ENCODE results near the gene OSER1.

Gene OSER1

DNA sequence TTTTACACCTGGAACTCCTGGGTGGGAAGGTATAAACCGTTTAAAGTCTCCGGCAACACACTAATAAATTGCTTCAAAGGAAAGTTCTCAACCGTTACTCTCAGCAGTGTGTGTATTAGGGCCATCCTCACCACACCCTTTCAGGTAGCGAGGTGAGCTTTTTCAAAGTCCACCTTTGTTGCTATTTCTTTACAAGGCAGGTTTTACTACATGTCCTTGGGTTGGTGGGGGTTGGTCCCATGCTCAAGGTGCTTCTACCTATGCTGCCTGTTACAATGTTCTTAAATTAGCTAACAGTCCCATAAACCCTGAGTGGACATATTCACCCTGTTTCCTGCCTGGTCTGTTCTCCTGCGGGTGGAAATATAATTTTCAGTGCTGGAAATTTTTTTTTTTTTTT is 13.2 kb upstream of the OSER1 start:
- DNase-seq: no peak

- DNase-seq: no peak
These were observed 12.2 kb upstream of the OSER1 start for GRCh38 chr20:44222633-44223368.

DNA sequence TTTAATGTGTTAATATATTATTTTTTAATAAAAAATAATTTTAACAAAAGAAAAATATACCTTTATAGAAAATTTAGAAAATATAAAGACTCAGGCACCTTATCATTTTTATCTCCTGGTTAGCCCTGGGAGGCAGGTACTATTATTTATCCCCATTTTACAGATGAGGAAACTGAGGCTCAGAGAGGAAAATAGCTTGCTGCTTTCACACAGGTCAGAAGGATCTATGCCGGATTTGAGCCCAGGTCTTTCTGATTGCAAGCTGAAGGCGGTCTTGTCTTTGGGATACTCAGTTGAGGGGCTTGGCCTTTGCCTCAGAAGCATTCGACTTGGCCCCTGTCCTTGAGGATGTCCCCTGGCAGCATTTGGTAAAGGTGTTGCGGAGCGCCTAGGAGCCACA is 11.5 kb upstream of the OSER1 start:
- no peak for DNase-seq

DNA sequence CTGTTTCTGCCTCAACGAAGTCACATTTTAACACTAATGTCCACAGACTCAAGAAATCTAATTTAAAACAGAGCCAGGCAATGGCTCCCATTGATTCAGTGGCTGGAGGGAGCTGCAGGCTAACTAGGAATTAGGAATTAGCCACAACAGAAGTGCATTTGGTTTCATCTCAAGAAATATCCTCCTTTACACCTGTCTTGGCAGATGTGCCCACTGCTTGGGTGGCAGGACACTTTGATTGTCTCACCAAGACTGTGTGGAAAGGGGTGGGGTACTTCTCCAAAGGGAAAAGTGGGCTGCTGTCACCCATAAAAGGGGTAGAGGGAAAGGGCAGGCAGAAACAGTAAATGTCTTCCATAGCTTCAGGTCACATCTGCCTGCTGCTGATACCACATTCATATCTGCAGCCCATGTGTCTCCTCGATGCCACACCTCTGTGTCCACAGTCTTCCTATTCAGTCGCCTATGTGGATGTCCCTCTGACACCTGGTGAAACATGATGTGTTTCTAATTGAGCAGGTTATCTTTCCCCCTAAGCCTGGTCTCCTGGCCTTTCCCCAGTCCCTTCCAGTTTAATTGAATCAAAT is 10.9 kb upstream of the OSER1 start:
- no peak for DNase-seq

DNA sequence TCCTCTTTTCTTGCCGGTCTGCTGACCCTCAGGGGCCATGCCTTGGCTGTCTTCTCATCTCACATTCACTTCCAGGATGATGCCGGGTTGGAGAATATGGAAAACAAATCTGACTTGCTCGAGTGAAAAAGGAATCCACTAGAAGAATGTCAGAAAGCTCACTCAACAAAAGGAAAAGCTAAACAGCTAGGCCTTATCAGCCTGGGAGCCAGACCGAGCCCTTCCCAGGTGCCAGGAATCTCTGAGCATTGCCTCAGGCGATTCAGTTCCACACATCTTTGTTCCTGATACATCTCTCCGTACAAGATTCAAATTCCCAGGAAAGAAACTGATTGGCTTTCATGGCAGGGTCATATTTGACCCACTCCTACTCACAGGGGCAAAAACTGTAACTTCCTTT is 9.2 kb upstream of the OSER1 start:
- no peak for DNase-seq

DNA sequence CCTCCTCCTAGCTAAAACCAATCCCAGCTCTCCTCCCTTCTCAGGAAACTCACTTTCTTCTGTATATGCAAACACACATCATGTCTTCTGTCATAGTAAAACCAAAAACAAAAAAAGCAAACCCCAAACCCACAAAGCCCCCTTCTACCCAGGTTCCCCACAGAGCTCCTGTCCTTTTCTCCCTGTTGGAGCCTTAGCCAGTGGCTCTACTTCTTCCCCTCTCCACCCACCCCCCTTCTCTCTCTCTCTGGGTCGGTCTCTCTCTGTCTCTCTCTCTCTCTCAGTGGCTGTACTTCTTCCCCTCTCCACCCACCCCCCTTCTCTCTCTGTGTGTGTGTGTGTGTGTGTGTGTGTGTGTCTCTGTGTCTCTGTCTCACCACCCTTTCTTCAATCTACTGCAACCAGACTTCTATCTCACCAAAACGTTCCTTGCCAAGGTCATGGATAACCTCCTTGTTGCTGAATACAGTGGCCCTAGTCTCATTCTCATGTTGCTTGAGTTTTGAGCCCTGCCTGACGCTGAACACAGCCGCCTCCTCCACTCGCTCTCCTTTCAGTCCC is 8.7 kb upstream of the OSER1 start:
- DNase-seq: no peak

- peak; percentile 37 for DNase-seq
These were observed 7.9 kb upstream of the OSER1 start for GRCh38 chr20:44218446-44218845.

DNA sequence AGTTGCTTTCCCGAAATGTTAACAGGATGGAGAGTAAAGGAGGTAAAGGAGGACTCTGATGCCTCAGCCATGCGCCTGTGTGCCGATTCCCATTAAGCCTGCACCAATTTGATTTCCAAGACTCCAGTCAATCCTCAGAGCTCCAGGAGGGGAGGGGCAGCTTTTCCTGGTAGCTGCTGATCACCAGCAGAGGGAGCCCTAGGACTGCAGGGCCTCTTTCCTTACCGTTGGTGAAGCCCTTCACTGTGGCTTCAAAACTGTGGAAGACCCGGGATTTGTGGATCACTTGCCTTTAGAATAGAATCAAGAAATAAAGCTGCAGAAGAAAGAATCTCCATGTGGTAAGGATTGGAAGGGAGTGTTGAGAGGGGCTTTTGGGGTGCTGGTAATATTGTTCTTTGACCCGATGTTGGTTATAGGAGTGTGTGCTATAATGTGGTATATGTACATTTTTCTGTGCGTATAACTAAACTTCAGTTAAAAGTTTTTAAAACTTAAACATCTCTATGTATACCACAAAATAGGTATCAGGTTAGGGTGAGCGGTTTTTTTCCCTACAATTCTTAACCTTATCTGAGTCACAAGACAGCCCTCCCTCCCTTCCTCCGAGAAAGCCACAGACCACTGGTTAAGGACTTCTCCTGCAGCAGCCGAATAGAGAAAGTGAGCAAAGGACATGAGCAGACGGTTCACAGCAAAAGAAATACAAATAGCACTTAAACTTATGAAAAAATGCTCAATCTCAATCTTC is 6.9 kb upstream of the OSER1 start:
- DNase-seq: peak; percentile 62

DNA sequence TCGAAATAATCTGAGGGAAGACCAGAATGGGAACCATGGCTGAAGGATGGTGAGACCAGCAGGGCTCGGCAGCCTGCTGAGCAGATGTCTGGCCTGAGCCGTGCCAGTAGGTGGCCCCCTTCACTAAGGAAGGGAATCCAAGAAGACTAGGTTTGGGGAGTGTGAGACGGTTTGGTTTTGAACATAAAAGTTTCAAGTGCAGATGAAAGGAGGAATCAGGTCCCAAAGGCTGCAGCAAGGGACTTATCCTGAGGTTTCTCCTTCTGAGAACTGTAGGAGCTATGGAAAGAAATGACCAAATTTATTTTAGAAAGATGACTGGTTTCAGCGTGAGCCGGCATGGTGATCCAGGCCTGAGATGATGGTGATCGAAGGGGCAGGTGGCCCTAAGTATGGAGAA is 4.6 kb upstream of the OSER1 start:
- DNase-seq: peak; percentile 74

DNA sequence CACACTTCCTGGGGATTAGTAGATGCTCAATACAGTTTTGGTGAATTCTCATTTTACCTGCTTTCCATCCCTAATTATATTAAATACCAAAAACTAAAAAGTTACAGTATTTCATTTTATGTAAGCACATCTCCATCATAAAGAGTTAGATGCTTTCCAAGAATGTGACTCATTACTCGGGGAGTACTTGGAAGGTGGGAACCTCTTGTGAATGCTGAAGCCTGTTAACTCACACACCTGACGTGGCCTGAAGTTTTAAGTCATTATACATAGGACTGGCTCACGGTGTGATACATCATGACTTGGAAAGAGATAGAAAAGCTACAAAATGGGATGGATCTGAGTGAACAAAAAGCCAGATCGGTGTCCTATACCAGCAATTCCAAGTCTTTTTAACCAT is 2.2 kb upstream of the OSER1 start:
- no peak for DNase-seq

- DNase-seq: peak; percentile 7
These were observed 837 bp upstream of the OSER1 start for GRCh38 chr20:44211177-44212039.

DNA sequence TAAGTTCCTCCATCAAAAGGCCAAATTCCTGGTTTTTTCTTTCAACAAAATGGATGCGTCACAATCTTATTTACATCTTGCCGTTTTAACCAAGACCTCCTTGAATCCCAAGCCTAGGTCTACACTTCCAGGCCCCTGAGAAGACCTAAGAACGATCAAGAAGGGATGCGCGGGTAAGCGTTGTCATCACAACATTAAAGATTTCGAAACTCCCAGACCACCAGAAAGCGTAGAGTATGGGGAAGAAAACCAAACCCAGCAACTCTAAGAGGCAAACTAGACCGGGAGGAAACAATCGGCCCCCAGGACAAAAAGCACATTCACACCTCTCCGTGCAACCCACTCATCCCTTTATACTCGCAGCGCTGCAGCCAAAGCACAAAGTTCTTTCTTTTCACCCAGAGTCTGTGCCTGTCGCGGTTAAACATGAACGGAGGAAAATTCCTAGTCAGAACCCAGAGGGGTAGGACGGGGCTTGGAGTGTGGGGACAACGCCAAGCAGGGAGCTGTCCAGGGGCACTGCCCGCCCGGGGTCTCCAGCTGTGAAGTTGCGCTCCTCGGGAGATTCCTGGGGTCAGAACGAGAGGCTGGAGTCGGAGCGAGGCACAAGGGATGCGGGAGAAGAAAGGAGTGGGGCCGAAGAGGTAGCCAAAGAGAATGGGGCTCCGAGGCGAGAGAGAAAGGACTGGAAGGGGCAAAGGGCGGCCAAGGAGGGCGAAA is 725 bp downstream of the OSER1 start:
- peak; percentile 13 for DNase-seq

DNA sequence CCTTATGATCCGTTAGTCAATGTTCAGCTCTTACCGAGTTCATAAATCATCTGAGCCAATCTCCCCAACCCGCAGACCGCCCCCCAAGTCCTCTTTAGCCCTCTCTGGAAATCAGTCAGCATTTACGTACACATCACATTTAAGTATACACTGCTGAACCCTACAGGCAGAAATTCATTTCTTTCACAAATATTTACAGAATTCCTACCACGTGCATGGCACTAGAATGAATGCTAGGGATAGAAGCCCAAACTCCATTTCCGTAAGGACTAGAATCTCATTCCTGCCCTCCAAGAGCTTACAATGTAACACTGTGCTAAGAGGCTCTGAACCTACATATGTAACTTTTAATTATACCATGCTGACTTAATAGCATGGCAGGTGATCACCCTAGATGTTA is 1.8 kb downstream of the OSER1 start:
- no peak for DNase-seq

DNA sequence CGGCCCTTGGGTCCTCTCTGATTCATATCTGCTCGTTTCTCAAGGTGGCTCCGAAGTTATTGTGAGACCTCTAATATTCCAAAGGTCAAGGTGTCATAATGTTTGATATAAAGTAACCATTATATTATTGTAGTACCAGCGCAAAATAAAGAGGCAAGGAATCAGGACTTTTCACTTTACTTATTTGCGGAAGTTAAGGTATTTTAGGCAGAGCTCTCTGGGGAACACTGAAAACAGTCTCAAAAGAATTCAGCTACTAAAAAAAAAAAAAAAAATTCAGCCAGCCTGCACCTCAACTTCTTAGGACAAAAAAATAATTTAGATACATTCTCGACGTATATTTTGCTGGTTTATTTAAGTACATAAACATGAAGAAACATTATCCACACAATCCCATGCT is 2.4 kb downstream of the OSER1 start:
- no peak for DNase-seq

GRCh38 chr20:44207126-44207723 is 3.3 kb downstream of the OSER1 start:
- no peak for DNase-seq

DNA sequence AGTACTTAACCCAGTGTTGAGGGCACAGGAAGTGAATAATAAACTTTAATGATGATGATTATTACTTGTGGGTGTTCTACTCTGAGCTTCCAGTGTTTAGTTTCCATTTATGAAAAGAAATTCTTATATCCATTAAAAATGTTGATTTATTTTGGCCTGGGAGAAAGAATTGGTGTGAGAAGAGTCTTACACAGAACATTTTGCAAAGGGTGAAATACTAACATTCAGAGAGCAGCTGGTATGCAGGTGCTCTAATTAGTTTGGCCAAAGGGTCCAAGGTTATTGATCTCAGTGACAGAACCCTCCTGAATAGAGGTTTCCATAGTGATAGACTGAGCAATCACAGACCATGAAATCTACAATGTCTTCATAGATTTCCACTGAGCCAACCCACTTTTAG is 4.4 kb downstream of the OSER1 start:
- DNase-seq: no peak

DNA sequence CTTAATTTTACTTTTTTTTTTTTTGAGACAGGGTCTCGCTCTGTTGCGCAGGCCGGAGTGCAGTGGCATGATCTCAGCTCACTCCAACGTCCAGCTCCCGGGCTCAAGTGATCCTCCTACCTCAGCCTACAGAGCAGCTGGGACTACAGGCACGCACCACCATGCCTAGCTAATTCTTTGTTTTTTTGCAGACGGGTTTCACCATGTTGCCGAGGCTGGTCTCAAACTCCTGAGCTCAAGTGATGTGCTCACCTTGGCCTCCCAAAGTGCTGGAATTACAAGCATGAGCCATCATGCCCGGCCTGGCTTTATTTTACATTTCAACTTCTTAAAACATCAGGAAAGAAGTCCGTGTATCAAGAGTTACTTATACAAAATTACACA is 5.7 kb downstream of the OSER1 start:
- no peak for DNase-seq

DNA sequence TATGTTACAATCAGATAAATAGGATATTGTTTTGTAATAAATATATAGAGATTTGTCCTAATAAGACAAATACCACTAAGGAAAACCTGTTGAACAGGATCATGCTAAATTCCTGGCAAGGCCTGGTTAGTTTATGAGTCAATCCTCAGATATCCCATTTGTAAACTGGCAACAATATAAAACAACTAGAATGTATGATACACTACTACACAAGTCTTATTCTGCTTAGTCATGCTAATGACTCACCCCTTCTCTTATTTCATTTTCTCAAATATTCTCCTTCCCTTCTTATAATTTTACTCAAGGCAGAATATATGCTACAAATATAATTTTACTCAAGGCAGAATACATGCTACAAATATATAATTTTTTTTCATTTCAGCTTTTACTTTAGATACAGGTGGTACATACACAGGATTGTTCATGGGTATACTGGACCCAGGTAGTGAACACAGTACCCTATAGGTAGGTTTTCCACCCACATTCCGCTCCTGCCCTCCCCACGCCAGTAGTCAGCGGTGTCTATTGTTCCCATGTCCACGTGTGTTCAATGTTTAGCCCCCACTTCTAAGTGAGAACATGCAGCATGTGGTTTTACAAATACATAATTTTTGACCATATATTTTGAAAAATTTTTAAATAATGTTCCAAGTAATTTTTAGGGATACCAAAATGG is 6.3 kb downstream of the OSER1 start:
- DNase-seq: no peak

DNA sequence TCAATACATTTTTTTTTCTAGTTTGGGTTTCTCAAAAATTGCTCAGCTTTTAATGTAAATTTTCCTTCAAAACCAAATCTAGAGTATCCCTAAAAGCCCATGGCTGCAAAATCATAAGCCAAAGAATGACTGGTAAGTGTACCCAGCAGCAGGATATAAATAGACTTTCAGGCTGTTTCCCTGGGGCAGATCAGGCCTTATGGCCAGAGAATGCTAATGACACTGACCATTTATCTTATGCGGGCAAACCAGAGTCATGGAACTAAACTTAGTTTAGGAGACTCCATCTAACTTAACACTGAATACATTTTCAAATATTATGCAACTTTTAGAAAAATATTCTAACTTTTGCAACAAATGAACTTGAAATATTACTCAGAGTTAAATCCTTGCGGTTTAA is 7.4 kb downstream of the OSER1 start:
- DNase-seq: no peak

GRCh38 chr20:44200983-44201382 is 9.6 kb downstream of the OSER1 start:
- DNase-seq: no peak

GRCh38 chr20:44200371-44200770 is 10.2 kb downstream of the OSER1 start:
- DNase-seq: no peak

Data from stimulated activated CD4-positive, alpha-beta T cell treated with anti-CD3 and anti-CD28 coated beads, Interleukin-4, amount 100 ng/mL, for 1 hour (primary cell).